GM19395 (cell line): ENCODE results near the gene NCOA5.

Experiments
- ATAC-seq: cut with Tn5 transposase; IDR thresholded peaks from one replicate; pipeline ENCODE4 v1.9.1; 2021; ENCODE audit warnings: mild to moderate bottlenecking, moderate library complexity; ENCODE audit not compliant: unreplicated experiment

NCOA5 gene

DNA sequence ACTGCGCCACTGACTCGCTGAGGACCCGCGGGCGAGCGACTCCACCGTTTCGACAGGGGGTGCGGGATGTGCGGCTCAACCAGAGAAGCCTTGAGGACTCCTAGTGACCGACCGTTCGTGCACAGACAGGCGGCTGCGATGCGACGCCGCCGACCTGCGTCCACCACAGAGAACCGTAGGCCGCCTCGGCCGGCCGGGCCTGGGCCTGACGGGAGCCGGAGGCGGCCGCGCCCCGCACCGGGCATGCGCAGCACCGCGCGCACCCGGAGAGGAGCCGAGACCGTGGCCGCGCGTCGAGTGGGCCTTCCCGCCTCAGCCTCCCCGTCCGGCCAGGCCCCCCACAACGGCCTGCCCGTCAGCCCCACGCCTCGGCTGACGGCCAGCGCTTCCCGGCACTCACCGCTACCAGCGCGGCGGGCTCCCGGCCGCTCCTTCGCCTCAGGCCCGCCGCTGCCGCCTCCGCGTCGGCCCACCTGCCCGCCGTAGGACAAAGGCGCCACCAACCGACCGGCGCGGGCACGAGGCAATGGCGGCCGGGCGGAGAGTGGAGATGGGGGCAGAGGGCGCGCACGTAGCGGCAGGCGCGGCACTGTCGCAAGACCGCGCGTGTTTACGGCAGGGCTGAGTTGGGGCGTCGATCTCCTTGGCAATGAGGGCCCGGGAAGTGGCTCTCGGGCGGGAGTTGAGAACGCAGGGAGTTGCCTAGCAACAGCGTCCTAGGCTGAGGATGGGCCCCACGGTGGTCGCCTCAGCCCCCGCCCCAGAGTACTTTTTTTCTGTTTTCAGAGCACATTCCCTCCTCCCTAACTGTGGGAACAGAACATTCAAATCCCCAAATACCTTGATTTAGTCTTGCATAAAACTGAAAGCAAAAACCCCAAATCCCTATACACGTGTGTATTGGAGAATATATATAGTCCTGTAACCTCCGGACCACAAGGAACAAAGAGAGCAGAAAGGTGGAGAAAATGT is at the start of gene NCOA5:
NCOA5 (minus strand) TSS at position 546 of the 972 bp plus-strand sequence. CDS start 10,538 bp downstream, outside the sequence.
- peak; percentile 77 for ATAC-seq

DNA sequence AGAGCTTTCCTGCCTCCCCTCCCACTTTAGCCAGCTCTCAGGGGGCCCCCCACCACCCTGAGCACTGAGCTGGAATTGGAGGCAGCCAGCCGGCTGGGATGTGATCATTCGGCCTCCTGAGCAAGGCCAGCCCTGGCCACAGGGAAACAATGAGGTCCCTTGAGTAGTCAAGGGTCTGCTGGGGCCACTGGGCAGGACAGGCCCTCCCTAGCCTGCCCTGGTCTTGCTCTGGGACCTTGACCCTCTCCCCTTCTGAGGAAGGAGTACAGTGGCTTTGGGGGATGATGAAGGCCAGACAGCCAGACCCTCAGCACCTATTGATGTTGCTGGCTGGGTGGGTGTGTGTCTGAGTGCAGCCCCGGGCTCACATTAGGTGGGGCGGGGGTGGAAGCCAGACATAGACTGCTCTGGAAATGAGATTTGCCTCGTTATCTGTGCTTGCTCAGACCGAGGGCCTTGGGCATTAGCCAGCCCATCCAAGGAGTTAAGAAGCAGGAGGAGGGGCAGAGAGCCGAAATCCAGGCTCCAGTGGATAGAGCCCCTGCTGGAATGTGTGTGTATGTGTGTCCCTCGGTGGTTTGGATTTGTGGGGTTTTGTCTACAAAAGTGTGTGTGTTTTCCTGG is 49.6 kb upstream of the NCOA5 start:
- no peak for ATAC-seq

DNA sequence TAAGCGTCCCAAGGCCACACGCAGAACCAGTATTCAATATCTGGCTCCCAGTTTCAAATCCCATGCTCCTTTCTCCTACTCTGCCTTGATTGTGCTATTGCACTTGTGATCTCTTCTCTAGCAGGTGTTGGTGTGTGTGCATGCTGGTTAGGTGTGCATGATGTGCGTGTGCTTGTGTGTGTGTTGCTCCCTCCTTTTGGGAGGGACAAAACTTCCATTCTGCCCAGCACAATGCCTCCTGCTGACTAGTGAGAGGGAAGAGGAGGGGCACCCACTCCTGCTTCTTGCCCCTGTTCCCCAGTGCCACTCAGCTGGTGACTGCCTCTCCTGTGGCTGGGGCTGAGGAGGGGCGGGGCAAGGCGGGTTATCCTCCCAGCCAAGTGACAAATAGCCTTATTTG is 48.1 kb upstream of the NCOA5 start:
- ATAC-seq = no peak

DNA sequence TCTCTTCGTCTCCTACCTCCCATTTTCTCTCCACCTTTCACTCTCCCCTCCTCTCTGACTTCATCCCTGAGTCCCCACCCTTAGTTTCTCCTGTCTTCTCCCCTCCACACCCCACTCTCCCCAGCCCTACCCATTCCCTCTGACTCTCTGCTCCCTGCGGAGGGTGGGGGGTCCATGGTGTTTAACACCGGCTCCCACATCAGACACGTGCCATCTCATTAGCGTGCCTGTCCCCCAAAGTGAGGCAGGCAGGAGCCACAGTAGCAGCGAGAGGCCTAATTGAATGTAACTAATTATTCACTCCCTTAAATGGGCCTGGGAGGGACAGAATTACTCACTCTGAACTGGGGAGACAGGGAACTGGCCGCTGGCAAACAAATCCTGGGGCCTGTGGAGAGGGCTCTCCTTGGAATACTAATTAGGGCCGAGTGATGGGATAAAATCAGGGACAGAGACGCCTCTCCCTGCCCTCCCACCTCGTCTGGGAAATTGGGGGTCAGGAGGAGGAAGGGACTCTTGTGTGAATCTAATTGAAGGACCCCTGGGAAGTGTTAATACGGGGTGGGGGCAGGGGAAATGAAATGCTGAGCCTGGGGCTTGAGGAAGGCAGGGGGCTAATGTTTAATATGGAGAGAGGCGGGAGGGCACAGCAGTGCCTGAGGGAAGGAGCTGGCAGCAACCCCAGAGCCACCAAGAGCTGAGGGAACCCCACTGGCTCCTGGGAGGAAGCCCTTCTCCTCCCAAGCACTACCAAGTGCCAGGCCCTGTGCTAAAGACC is 46.3 kb upstream of the NCOA5 start:
- ATAC-seq = no peak

DNA sequence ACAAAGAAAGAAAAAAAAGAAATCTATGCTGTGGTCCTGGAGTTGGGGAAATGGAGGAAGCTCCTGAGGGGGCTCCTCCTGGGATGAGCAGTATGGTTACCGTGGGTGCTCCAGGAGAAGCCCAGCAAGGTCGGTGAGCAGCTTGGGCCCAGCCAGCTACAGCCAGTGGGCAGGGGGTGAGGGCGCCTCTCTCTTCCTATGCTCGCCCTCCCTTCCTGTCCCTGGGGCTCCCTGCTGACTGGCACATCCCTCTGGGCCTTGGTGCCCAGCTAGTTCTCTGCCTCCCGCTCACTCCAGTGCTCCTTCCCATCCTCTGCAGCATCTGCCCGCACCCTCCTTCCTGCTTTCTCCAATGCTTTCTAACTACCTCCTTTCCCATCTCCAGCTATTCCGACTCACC is 45.0 kb upstream of the NCOA5 start:
- ATAC-seq = no peak

DNA sequence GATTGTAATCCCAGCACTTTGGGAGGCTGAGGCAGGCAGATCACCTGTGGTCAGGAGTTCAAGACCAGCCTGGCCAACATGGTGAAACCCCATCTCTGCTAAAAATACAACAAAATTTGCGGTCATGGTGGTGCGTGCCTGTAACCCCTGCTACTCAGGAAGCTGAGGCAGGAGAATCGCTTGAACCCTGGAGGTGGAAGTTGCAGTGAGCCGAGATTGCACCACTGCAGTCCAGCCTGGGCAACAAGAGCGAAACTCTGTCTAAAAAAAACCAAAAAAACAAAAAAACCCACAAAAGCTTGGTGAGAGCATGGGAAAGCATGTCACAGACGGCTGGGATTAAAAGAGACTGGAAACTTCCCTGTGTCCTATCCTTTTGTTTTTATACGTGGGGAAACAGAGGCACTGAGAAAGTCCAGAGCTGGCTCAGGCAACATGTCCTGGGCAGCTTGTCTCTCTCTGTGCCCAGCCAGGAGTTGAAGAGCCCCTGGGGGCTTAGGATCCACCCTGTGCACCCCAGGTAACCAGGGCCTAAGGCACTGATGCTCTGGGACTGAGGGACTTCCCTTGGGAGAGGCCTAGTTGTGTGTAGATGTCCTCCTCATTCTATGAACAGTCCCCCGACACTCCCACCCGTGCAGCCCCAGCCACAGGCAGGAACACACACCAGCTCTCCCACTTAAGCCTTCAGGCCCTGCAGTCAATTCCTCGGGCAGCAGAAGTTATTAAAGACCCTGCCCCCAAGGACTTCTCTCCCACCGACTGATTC is 44.3 kb upstream of the NCOA5 start:
- no peak for ATAC-seq

DNA sequence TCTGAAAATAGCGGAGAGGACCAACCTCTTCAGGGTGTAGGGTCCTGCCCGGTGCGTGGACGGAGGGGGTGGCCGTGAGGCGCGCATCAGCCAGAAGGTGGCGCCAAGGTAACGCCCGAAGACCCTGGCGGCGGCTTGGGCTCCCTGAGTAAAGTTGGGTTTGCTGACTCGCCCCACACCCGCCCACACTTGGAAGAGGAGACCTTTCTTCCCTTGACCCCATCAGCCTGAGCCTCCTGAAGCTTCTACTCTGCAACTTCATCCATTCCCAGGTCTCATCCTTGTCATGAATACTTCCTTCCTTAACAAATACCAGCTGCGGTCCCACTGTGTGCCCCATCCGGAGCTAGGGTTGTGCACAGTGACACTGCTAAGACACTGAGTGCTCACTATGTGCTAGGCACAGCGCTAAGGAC is 43.0 kb upstream of the NCOA5 start:
- no peak for ATAC-seq

DNA sequence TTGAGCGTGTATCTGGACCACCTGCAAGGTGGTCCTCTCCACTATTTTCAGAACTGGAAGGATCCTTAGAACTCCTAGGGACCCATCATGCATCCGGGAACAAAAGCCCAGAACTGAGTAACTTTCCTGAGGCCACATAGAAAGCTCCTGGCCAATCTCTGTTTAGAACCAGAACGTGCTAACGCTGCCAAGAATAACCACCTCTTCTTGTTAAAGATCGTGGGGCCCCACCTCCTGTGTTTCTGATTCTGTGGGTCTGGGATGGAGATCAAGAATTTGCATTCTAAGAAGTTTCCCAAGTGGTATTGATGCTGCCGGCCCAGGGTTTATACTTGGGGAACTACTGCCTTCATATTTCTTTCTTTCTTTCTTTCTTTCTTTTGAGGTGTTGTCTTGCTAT is 41.6 kb upstream of the NCOA5 start:
- ATAC-seq = no peak

DNA sequence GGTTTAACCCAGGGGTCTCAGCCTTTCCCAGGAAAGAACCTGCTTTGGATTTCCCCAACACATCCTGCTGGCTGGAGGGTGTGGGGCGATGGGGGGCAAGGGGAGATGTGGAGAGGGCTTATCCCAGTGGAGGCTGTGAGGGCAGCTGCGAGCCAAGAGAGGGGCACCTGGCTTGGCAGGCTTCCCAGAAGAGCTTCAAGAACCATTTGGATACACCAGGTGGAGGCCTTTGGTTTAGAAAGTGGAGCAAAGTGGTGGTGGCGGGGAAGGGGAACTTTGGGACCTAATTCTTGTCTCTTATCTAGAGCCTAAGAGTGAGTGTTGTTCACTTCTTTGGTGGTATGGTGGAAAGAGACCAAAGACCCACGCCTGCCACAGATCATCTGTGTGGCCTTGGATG is 40.8 kb upstream of the NCOA5 start:
- no peak for ATAC-seq

DNA sequence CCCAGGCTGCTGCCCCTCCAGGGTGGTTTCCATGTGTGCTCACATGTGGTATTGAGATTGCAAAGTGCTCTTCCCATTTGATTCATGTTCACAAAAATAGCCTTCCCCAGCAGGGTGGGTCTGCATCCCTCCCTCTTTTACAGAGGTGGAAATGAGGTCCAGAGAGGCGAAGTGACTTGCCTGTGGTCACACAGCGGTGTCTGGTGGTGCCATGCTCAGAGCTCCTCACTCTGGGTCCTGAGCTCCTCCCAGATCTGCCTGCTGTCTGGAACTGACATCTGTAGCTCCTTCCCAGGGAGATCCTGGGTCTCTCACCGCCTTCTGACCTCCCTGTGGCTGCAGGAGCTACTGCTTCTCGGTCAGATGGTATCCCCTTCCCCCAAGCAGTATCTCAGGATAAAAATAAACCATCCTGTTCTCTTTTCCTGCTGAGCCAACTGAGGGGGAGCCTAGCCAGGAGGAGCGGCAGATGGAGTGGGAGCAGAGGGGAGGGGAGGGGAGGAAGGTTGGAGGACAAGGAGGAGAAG is 40.3 kb upstream of the NCOA5 start:
- ATAC-seq = no peak

DNA sequence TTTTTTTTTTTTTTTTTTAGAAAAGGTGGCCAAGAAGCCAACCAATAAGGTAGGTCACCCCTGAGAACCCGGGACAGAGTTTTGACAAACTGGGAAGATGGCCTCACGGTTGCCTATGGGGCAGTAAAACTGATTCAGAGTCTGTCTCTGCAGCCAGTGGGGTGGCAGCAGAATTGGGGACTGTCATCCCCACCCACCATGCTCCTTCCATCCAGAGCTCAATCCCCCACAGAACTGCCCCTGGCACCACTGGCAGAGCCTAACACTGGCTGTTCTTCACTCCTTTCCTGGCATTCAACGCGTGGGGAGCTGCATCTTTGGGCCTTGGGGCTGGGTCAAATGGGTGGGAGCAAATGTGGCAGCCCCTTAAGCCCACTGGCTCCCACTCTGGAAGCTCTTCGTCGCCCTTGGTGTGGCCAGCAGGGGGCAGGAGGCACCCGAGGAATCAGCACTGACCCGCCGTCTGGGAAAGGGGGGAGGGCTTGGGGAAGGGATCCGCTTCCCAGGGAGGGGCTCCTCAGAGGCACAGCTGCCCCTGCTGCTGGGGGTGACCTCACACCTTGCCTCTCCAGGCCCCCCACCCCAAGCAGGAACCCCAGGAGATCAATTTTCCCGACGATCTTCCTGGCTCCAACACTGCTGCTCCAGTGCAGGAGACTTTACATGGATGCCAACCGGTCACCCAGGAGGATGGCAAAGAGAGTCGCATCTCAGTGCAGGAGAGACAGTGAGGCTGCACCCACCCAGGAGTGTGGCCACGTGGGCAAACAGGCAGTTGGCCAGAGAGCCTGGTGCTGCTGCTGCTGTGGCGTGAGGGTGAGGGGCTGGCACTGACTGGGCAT is 38.8 kb upstream of the NCOA5 start:
- no peak for ATAC-seq

DNA sequence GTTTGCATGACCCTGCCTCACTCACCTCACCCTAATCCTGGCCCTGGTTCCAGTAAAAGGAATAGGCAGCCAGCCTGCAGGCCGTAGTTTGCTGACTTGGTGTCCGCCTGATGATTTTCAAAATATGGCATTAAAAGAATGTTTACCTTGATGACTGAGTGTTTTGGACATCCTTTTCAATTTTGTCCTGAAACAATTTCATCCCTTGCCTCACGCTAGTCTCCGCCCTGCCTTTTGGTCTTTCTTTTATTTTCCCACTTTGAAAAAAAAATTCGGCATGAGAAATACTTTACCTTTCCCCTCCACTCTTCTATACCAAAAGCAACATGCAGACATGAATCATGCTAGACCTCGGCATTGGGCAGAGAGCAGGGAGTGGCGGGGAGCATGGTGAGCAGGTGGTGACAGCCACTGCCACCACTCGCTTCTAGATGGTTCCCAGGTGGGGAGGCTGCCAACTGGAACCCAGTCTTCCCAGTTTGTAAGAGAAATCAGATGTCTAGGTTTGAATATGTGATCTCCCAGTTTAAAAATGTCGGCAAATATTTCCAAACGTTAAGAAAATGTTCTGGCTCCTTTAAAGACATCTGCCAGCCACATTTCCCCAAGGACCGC is 37.7 kb upstream of the NCOA5 start:
- no peak for ATAC-seq

DNA sequence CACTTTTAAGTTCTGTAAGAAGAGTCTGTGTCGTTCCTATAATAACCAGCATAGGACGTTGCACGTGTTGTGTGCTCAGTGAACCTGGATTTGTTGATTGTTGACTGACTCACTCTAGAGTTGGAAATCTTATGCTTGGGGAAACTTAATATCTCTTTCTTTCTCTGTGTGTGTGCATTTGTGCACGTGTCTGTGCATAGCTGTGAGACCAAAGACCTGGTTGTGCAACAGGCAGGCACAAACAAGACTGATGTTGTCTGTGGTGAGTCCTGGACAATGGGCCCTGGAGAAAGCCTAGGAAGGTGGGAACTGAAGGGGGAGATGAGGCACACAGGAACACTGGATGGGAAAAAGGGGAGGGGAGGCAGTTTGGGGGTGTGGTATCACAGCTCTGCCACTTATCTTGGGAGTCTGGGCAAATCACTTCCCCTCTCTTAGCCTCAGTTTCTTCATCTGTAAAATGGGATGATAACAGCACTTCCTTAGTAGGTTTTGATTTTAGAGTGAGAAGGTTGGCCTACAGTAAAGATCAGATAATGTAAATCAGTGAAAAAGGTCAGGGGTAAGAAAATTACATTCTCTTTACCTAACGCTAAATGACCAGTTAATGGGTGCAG is 36.8 kb upstream of the NCOA5 start:
- ATAC-seq = no peak

DNA sequence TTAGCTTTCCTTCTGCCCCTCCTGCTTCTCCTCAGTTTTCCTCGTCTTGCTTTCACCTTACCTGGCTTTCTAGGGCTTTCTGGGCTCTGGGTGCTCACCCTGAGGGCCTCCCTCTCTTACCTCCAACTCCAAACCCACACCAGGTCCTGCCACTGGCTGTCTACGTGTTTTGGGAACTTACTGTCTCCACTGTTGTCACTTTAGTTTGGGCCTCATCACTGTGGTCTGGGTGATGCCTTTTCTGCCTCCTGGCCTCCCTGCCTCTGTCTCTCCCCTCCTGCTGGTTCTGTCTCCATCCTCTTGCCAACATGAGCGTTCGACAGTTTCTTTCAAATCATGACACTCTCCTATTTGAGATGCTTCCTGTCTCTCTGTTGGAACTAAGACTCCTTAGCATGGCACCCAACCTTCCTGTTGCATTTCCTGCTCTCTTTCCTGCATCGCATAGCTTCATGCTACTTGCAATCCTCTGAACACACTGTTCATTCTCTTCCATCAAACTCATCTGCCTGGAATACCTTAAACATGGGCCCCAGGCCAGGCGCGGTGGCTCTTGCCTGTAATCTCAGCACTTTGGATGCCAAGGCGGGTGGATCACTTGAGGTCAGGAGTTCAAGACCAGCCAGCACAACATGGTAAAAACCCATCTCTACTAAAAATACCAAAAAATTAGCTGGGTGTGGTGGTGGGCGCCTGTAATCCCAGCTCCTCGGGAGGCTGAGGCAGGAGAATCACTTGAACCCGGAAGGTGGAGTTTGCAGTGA is 33.9 kb upstream of the NCOA5 start:
- ATAC-seq = no peak

DNA sequence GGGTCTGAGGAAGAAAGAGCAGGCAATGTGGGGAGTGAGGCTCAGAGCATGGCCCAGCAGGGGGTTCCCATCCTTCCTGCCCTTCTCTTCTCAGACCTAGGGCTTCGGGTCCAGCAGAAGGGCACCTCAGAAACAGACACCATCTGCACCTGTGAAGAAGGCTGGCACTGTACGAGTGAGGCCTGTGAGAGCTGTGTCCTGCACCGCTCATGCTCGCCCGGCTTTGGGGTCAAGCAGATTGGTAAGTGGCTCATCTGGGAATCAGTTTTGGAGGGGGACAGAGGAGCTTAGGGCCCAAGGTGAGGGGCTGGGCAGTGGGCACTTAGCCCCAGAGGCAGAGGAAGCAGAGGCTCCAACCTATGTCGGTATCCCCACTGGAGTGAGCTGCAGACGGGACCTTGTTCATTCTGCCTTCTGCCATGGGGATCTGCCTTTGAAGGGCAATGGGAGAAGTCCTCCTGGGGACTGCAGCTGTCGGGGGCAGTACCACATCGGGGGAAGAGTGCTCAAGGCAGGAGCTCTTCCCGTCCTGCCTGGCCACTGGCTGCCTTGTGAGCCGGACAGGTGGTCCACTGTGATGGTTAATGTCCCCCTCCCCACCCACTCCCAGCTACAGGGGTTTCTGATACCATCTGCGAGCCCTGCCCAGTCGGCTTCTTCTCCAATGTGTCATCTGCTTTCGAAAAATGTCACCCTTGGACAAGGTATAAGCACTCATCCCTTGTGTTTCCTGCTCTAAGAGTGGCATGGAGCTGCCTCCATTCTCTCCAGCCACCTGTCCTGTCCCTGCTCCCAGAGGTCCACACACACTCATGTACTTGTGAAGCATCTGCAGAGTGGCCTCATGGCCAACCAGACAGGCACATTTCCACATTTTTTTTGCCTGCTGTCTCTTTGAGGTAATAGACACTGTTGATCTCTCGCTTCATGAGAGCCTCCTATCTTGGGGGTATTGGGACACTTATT is 33.0 kb upstream of the NCOA5 start:
- ATAC-seq = no peak

DNA sequence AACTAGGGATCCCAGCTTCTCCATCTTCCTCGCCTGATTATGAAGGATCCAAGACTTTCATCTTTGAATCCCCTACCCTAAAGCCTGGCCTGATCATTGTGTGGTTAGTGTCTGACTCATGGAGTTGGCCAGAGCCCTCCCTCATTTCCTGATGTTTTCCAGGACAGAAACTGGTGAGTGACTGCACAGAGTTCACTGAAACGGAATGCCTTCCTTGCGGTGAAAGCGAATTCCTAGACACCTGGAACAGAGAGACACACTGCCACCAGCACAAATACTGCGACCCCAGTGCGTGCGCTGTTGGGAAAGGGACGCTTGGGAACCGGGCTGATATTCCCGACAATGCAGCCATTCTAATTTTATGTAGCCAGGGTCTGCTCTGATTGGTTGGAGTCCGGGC is 32.3 kb upstream of the NCOA5 start:
- ATAC-seq = no peak
